Upper lobe of left lung (tissue), 6 donors: ENCODE results near the gene SLC25A53. TPM values are rescaled to one million over a fixed set of nuclear protein-coding genes. Genes with fewer than 3 reads are reported as not detected.

ENCODE experiments used
- ATAC-seq, 2 donors: fragments of 200-7000 bp; cut with Tn5 transposase; one replicate each; pipeline ENCODE4 v1.9.1; 2022; ENCODE audit warnings: mild to moderate bottlenecking in 2 of 2, moderate library complexity in 2 of 2; ENCODE audit not compliant: low FRiP score in 2 of 2
- DNase-seq, 2 donors: peaks; one replicate each; pipeline ENCODE4 v3.0.0-alpha.2; 2019 to 2020
- H3K27ac ChIP-seq, 4 donors: fragments of 200-600 bp; sonication (generic); one replicate each; pipeline ENCODE4 v1.5.1; 2016 to 2019
- H3K27me3 ChIP-seq, 4 donors: fragments of 200-600 bp; sonication (generic); one replicate each; pipeline ENCODE4 v1.5.1; 2017 to 2019
- H3K36me3 ChIP-seq, 4 donors: fragments of 200-600 bp; sonication (generic); one replicate each; pipeline ENCODE4 v1.5.1; 2016 to 2019
- H3K4me1 ChIP-seq, 4 donors: fragments of 200-600 bp; sonication (generic); one replicate each; pipeline ENCODE4 v1.5.1; 2018 to 2019
- H3K4me3 ChIP-seq, 4 donors: fragments of 200-600 bp; sonication (generic); one replicate each; pipeline ENCODE4 v1.5.1; 2017 to 2019; ENCODE audit warnings: mild to moderate bottlenecking in 2 of 4, moderate library complexity in 1 of 4
- H3K9me3 ChIP-seq, 4 donors: fragments of 200-600 bp; sonication (generic); one replicate each; pipeline ENCODE4 v1.5.1; 2018 to 2019
- CTCF ChIP-seq, 6 experiments: fragments of 450-650 bp in 4 of 6; fragments of 200-600 bp in 2 of 6; sonication (generic) in 2 of 6; IDR thresholded peaks; one replicate each; pipeline ENCODE4 v1.5.1; 2016 to 2019; ENCODE audit warnings: antibody characterized with exemption in 6 of 6
- EP300 ChIP-seq, 4 donors: sonication (generic); formaldehyde crosslinking; IDR thresholded peaks; one replicate each; pipeline ENCODE4 v1.5.1; 2017; ENCODE audit warnings: antibody characterized with exemption in 4 of 4, control low read depth in 2 of 4
- POLR2A ChIP-seq, 4 donors: fragments of 450-650 bp; IDR thresholded peaks; one replicate each; pipeline ENCODE4 v1.5.1; 2016 to 2017; ENCODE audit warnings: antibody characterized with exemption in 4 of 4, mild to moderate bottlenecking in 2 of 4
- POLR2AphosphoS5 ChIP-seq, 2 donors: sonication (generic); formaldehyde crosslinking; IDR thresholded peaks; one replicate each; pipeline ENCODE4 v1.5.1; 2017; ENCODE audit warnings: antibody characterized with exemption in 2 of 2
- WGBS, 2 donors: methylation state at CpG; one replicate each; pipeline ENCODE4 v1.1.5; 2017 to 2018; 5-methylcytosine and 5-hydroxymethylcytosine counted together
- total RNA-seq, 6 donors: library from RNA; depleted of rRNA in 4 of 6; stranded (reverse); fragments of >200 nt in 4 of 6; gene quantifications; one replicate each; pipeline versions ENCODE4 v1.1.0 to v1.2.1, GENCODE V29; 2016 to 2021
- donor health status: DM: no; HTN: no; CAD: no; lungs with moderate emphysema.
- donor health status: DM: no; HTN: yes; CAD: no; lungs with severe emphysema.

The SLC25A53 gene
- total RNA-seq, 6 donors from 2014 or later, result 2.3 to 13.5 (median 7.6) TPM

- H3K4me3 ChIP-seq, result no peak overlapping the region
- TF ChIP-seq POLR2A (IDR thresholded peaks at IDR 0.05) (no peak), CTCF (IDR thresholded peaks at IDR 0.05) (no peak), POLR2AphosphoS5 (IDR thresholded peaks at IDR 0.05) (no peak), EP300 (IDR thresholded peaks at IDR 0.05) (no peak)
- WGBS, 2 donors, result 83 to 100% methylated on average over 2 of the region's 2 CpGs
- no peaks in the 10 kb centered on the region for H3K27me3 ChIP-seq
- peaks cover 0 to 6% (median 3%) of the 10 kb centered on the region in 4 donors for H3K4me1 ChIP-seq
- peaks cover 0 to 5% (median 0%) of the 10 kb centered on the region in 4 donors for H3K36me3 ChIP-seq
- DNase-seq (no peak), ATAC-seq (no peak)
- no peak overlapping the region for H3K27ac ChIP-seq
- no peaks in the 10 kb centered on the region for H3K9me3 ChIP-seq
Observed at GRCh38 chrX:104172788-104173187, 16.0 kb upstream of the SLC25A53 start.

- DNase-seq, result no peak
- TF ChIP-seq EP300 (IDR thresholded peaks at IDR 0.05), result no peak
- TF ChIP-seq CTCF (IDR thresholded peaks at IDR 0.05), result no peak
- no peak for TF ChIP-seq POLR2A (IDR thresholded peaks at IDR 0.05)
- TF ChIP-seq POLR2AphosphoS5 (IDR thresholded peaks at IDR 0.05), result no peak
- H3K4me3 ChIP-seq, result no peak overlapping the region
- peaks cover 0 to 5% (median 0%) of the 10 kb centered on the region in 4 donors for H3K36me3 ChIP-seq
- no peak for ATAC-seq
- no peaks in the 10 kb centered on the region for H3K27me3 ChIP-seq
- no peak overlapping the region for H3K27ac ChIP-seq
- no peaks in the 10 kb centered on the region for H3K9me3 ChIP-seq
- H3K4me1 ChIP-seq, result peaks cover 0 to 11% (median 4%) of the 10 kb centered on the region in 4 donors
- WGBS, 2 donors, result 73 to 85% methylated on average over 6 of the region's 6 CpGs
Observed at GRCh38 chrX:104172121-104172520, 15.3 kb upstream of the SLC25A53 start.

GRCh38 chrX:104168127-104168526, 11.3 kb upstream of the SLC25A53 start:
- peaks cover 0 to 11% (median 4%) of the 10 kb centered on the region in 4 donors for H3K4me1 ChIP-seq
- peaks cover 0 to 7% (median 0%) of the 10 kb centered on the region in 4 donors for H3K9me3 ChIP-seq
- TF ChIP-seq POLR2AphosphoS5 (IDR thresholded peaks at IDR 0.05) (no peak), CTCF (IDR thresholded peaks at IDR 0.05) (no peak), POLR2A (IDR thresholded peaks at IDR 0.05) (no peak), EP300 (IDR thresholded peaks at IDR 0.05) (no peak)
- 7 to 33% methylated on average over 1 of the region's 1 CpG for WGBS, 2 donors
- DNase-seq (no peak), ATAC-seq (no peak)
- H3K36me3 ChIP-seq, result no peaks in the 10 kb centered on the region
- H3K27ac ChIP-seq, result no peak overlapping the region
- H3K27me3 ChIP-seq, result no peaks in the 10 kb centered on the region
- H3K4me3 ChIP-seq, result peak overlapping the region in 1 of 4 donors; percentile 86

DNA sequence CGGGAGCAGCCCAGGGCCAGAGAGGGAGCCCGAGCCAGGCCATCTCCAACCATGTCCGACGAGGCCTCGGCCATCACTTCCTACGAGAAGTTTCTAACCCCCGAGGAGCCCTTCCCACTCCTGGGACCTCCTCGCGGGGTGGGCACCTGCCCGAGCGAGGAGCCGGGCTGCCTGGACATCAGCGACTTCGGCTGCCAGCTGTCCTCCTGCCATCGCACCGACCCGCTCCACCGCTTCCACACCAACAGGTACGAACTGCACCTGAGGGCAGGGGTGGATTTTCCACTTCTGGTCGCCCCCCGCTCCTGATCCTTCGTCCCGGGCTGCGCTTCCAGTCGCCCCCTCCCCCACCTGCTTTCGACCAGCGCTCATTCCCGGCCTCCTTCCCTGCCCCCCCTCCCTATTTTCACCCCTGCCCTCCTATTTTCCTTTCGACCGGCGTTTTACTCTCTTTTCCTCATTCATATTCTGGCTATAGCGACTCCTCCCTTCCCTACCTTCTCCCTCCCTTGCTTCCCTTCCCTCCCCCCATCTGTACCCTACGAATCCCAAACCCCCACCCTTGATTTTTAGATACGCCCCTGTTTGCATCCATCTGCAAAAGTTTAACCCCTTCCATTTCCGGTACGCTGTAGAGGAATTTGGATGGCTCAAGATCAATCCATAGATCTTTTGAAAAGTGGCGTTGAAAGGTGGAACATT, 10.1 kb upstream of the SLC25A53 start:
- no peaks in the 10 kb centered on the region for H3K27me3 ChIP-seq
- H3K4me3 ChIP-seq, result peak overlapping the region; percentile 55 to 86 (median 70)
- DNase-seq, result no peak
- no peaks in the 10 kb centered on the region for H3K36me3 ChIP-seq
- peaks cover 0 to 11% (median 4%) of the 10 kb centered on the region in 4 donors for H3K4me1 ChIP-seq
- 1 to 38% methylated on average over 16 to 37 of the region's 37 CpGs for WGBS, 2 donors
- H3K27ac ChIP-seq, result peak overlapping the region; percentile 85 to 93 (median 86)
- H3K9me3 ChIP-seq, result peaks cover 0 to 7% (median 0%) of the 10 kb centered on the region in 4 donors
- TF ChIP-seq CTCF (IDR thresholded peaks at IDR 0.05), result no peak
- TF ChIP-seq POLR2AphosphoS5 (IDR thresholded peaks at IDR 0.05), result no peak
- TF ChIP-seq POLR2A (IDR thresholded peaks at IDR 0.05), result no peak
- TF ChIP-seq EP300 (IDR thresholded peaks at IDR 0.05), result no peak
- peak; percentile 72 for ATAC-seq
